Prostate gland (tissue), 2 donors: ENCODE data around the gene OR8G5. TPM values are rescaled to one million over a fixed set of nuclear protein-coding genes. Genes with fewer than 3 reads are reported as not detected.
"Not testable (repeated sequence)": the region's sequence is repeated elsewhere in the genome, so short reads cannot be mapped to it uniquely, and the experiment has no call there.

ENCODE experiments used
- DNase-seq: peaks from one replicate; pipeline ENCODE4 v3.0.0-alpha.2; 2019; ENCODE audit warnings: low spot score
- H3K27ac ChIP-seq, 2 donors: fragments of 200-600 bp; sonication (generic); 2 replicates each; pipeline ENCODE4 v1.5.1; 2017 to 2019
- H3K27me3 ChIP-seq: fragments of 200-600 bp; sonication (generic); replicated peaks from 2 replicates; pipeline ENCODE4 v1.5.1; 2019; ENCODE audit not compliant: insufficient read depth
- H3K36me3 ChIP-seq, 2 donors: fragments of 200-600 bp; sonication (generic); 1 replicate in 1 of 2; 2 replicates in 1 of 2; pipeline versions ENCODE4 v1.5.1 to v1.8.1; 2017 to 2019
- H3K4me1 ChIP-seq: fragments of 200-600 bp; sonication (generic); replicated peaks from 2 replicates; pipeline ENCODE4 v1.5.1; 2019
- H3K4me3 ChIP-seq, 2 donors: fragments of 200-600 bp; sonication (generic); 2 replicates each; pipeline ENCODE4 v1.5.1; 2017 to 2019
- H3K9me3 ChIP-seq: fragments of 200-600 bp; sonication (generic); 2 replicates; pipeline ENCODE4 v1.5.1; 2017
- CTCF ChIP-seq, 4 experiments: fragments of 200-600 bp in 2 of 4; fragments of 450-650 bp in 2 of 4; sonication (generic) in 2 of 4; IDR thresholded peaks; 1 replicate in 3 of 4; 2 replicates in 1 of 4; pipeline ENCODE4 v1.5.1; 2016 to 2019; ENCODE audit warnings: antibody characterized with exemption in 4 of 4, mild to moderate bottlenecking in 2 of 4, moderate library complexity in 2 of 4
- POLR2A ChIP-seq: fragments of 450-650 bp; IDR thresholded peaks from one replicate; pipeline ENCODE4 v1.6.1; 2016; ENCODE audit warnings: antibody characterized with exemption, mild to moderate bottlenecking
- POLR2AphosphoS5 ChIP-seq: sonication (generic); formaldehyde crosslinking; IDR thresholded peaks from one replicate; pipeline ENCODE4 v1.6.1; 2017; ENCODE audit warnings: antibody characterized with exemption
- WGBS: methylation state at CpG from one replicate; pipeline ENCODE4 v1.1.5; 2018; 5-methylcytosine and 5-hydroxymethylcytosine counted together
- intact Hi-C: fragments of 100-400 bp; cut with DNase I; formaldehyde crosslinking; loops from one replicate; pipeline ENCODE4 v1.14.2; 2022
- total RNA-seq, 2 donors: library from RNA; depleted of rRNA; stranded (reverse); fragments of >200 nt; gene quantifications; one replicate each; pipeline ENCODE4 v1.1.0, GENCODE V29; 2016

Gene OR8G5
- total RNA-seq, 2 donors from 2014 or later, result 3.0 TPM; not detected in 1

GRCh38 chr11:124233376-124233775, 22.8 kb upstream of the OR8G5 start:
- intact Hi-C loops, result no loop called here
- H3K36me3 ChIP-seq, result no peaks in the 10 kb centered on the region
- TF ChIP-seq CTCF (IDR thresholded peaks at IDR 0.05), result no peak
- WGBS, result 43% methylated on average over 1 of the region's 1 CpG
- DNase-seq, result no peak
- H3K27me3 ChIP-seq, result no peaks in the 10 kb centered on the region
- no peak overlapping the region for H3K4me3 ChIP-seq
- no peak overlapping the region for H3K27ac ChIP-seq
- H3K9me3 ChIP-seq, result no peaks in the 10 kb centered on the region
- H3K4me1 ChIP-seq, result no peaks in the 10 kb centered on the region

- WGBS, result 64% methylated on average over 5 of the region's 5 CpGs
- Histone ChIP-seq H3K9me3 (no peaks in the 10 kb centered on the region), H3K27ac (no peak overlapping the region), H3K36me3 (no peaks in the 10 kb centered on the region), H3K4me1 (no peaks in the 10 kb centered on the region), H3K27me3 (no peaks in the 10 kb centered on the region), H3K4me3 (no peak overlapping the region)
- intact Hi-C loops, result no loop called here
- DNase-seq, result no peak
- TF ChIP-seq POLR2AphosphoS5, result no peak
- TF ChIP-seq POLR2A, result no peak
- TF ChIP-seq CTCF (IDR thresholded peaks at IDR 0.05), result no peak
Observed at GRCh38 chr11:124238512-124238911, 17.7 kb upstream of the OR8G5 start.

DNA sequence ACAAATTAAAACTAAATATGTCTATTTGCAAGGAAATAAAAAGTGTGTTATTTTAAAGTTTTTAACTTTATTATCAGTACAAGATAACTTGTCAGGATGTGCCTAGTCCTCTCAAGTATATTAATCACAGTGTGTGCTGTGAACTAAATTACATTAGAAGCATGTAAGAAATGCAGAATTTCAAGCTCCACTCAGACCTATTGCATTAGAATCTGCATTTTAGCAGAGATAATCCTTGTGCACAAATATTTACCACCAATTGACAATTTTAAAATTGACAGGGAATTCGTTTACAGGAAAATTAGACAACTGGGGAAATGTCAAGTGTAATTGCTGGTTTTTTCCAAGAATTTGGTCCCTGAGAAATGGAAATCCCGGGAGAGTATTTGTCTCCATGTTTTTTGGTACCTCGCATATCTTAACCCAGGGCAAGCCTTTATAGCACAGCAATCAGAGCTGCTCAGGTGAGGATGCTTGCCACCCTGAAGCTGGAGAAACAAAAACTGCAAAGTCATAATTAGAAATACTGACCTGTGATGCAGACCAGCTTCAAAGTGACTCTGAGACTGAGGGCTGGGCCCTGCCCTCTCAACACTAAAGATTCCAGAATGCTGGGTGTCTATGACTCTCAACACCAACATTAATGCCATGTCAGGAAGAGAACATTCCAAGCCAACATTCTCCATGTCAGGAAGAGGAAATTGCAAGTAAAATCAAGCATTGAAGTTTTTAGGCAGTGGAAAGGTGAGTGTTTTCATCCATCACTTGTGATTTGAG, 15.4 kb upstream of the OR8G5 start, which contains the start of gene OR8G1:
TSS of gene OR8G1 (plus strand) at position 475 of the 777 bp plus-strand sequence. CDS start 8,581 bp downstream, outside the sequence.
- Histone ChIP-seq H3K4me3 (no peak within 1 kb of the TSS), H3K27ac (no peak within 1 kb of the TSS), H3K36me3 (no peaks in the 10 kb centered on the region), H3K27me3 (no peaks in the 10 kb centered on the region), H3K9me3 (no peaks in the 10 kb centered on the region), H3K4me1 (no peaks in the 10 kb centered on the region)
- no peak for TF ChIP-seq POLR2AphosphoS5
- TF ChIP-seq POLR2A, result no peak
- no peak for TF ChIP-seq CTCF (IDR thresholded peaks at IDR 0.05)
- 76% methylated on average over 3 of the region's 3 CpGs for WGBS
- intact Hi-C loops, result no loop called here
- no peak for DNase-seq

DNA sequence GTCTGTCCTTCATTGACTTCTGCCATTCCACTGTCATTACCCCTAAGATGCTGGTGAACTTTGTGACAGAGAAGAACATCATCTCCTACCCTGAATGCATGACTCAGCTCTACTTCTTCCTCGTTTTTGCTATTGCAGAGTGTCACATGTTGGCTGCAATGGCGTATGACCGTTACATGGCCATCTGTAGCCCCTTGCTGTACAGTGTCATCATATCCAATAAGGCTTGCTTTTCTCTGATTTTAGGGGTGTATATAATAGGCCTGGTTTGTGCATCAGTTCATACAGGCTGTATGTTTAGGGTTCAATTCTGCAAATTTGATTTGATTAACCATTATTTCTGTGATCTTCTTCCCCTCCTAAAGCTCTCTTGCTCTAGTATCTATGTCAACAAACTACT, 6.3 kb upstream of the OR8G5 start:
- H3K27ac ChIP-seq, H3K27me3 ChIP-seq, H3K4me3 ChIP-seq, H3K36me3 ChIP-seq, DNase-seq, intact Hi-C loops, H3K4me1 ChIP-seq, H3K9me3 ChIP-seq: not testable (repeated sequence)
- WGBS, result 74% methylated on average over 3 of the region's 3 CpGs

- H3K4me1 ChIP-seq, H3K4me3 ChIP-seq, H3K9me3 ChIP-seq, H3K27ac ChIP-seq, H3K27me3 ChIP-seq, DNase-seq, intact Hi-C loops, H3K36me3 ChIP-seq: not testable (repeated sequence)
- WGBS, result 79% methylated on average over 4 of the region's 4 CpGs
Observed at GRCh38 chr11:124265041-124265440, 8.9 kb downstream of the OR8G5 start.

DNA sequence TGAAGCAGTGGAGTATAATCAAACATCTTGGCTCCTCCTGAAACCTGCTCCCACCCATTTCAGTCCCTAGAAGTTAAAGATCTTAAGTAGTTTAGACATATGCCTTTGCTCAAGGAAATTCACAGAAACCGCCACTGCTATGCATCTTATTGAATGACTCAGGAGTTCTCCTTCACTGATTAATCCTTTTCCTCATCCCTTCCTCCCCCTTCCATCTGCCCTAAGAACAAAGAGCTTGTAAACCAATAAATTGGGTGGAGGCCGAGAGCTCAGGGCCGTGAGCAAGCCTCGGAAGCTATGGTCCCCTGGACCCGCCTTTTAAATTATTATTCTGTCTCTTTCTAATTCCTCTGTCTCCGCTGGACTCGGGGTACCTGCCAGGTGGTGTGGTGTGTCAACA, 14.7 kb downstream of the OR8G5 start:
- H3K27me3 ChIP-seq, H3K4me3 ChIP-seq, DNase-seq, H3K9me3 ChIP-seq, intact Hi-C loops, H3K4me1 ChIP-seq, H3K27ac ChIP-seq, H3K36me3 ChIP-seq: not testable (repeated sequence)
- 30% methylated on average over 7 of the region's 7 CpGs for WGBS
